Upper lobe of left lung (tissue), 4 donors: ENCODE results near the gene DDIT4.

Experiments
- POLR2AphosphoS5 ChIP-seq, 2 donors: sonication (generic); formaldehyde crosslinking; IDR thresholded peaks; one replicate each; pipeline ENCODE4 v1.5.1; 2017; ENCODE audit warnings: antibody characterized with exemption in 2 of 2
- TF ChIP-seq, protein P1 (sequence below), 6 experiments: fragments of 450-650 bp in 4 of 6; fragments of 200-600 bp in 2 of 6; sonication (generic) in 2 of 6; IDR thresholded peaks; one replicate each; pipeline ENCODE4 v1.5.1; 2016 to 2019; ENCODE audit warnings: antibody characterized with exemption in 6 of 6

GRCh38 chr10:72261784-72262404, 11.8 kb upstream of the DDIT4 start:
- TF ChIP-seq, protein P1, sequence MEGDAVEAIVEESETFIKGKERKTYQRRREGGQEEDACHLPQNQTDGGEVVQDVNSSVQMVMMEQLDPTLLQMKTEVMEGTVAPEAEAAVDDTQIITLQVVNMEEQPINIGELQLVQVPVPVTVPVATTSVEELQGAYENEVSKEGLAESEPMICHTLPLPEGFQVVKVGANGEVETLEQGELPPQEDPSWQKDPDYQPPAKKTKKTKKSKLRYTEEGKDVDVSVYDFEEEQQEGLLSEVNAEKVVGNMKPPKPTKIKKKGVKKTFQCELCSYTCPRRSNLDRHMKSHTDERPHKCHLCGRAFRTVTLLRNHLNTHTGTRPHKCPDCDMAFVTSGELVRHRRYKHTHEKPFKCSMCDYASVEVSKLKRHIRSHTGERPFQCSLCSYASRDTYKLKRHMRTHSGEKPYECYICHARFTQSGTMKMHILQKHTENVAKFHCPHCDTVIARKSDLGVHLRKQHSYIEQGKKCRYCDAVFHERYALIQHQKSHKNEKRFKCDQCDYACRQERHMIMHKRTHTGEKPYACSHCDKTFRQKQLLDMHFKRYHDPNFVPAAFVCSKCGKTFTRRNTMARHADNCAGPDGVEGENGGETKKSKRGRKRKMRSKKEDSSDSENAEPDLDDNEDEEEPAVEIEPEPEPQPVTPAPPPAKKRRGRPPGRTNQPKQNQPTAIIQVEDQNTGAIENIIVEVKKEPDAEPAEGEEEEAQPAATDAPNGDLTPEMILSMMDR (IDR thresholded peaks at IDR 0.05), result no peak
- TF ChIP-seq POLR2AphosphoS5 (IDR thresholded peaks at IDR 0.05), result no peak
